ENCODE data around the gene WNT4. TPM values are rescaled to one million over a fixed set of nuclear protein-coding genes. Genes with fewer than 3 reads are reported as not detected.

Gene WNT4
- total RNA-seq, 1 experiment from 2014 or later, result 1.5 TPM

DNA sequence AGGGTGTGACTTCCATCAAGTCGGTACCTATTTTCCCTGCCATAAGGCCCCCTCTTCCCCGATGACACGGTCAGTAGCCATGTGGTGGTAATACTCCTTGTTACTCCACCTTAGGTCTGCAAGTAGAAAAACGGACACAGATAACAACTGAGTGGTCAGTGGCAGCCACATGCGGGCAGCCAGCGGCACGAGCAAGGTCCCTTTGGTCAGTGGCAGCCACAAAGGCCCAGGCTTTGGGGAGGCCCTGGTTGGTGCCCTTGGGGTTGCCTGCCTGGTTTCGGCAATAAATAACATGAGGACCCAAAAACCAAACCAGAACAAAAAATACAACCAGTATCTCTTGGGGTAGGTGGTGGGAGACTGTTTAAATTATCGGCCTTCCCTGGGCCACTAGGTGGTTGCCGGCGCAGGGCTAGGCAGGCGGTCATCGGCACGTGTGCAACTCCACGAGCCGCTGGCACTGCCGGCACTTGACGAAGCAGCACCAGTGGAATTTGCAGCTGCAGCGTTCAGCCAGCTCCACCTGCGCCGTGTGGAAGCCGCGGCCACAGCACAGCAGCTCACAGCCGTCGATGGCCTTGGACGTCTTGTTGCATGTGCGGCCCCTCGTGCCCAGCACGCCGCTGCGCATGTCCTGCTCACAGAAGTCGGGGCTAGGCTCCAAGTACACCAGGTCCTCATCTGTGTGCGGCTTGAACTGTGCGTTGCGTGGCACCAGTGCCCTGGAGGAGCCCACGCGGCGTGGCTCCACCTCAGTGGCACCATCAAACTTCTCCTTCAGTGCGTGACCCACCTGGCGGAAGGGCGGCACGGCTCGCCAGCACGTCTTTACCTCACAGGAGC lies 23.1 kb downstream of the WNT4 start:
- DNase-seq (ENCODE audit: low read depth, low spot score), result no peak
- Histone ChIP-seq H4K20me1 (ENCODE audit: insufficient read depth) (no peaks in the 10 kb centered on the region), H3K4me3 (replicated peaks in 1 of 2; ENCODE audit: low read depth in 1 of 2, low read length in 2 of 2) (no peak overlapping the region), H3K36me3 (ENCODE audit: control insufficient read depth in 1 of 2, insufficient read depth in 2 of 2, low read length in 2 of 2) (no peaks in the 10 kb centered on the region; a peak in 1 of 4 replicates), H3K27ac (ENCODE audit: low read depth, low read length) (no peak overlapping the region), H3K4me1 (ENCODE audit: control insufficient read depth in 1 of 2, insufficient read depth in 2 of 2, low read length in 2 of 2) (no peaks in the 10 kb centered on the region), H2AFZ (ENCODE audit: low read depth, low read length, poor library complexity, severe bottlenecking) (no peak overlapping the region), H3K4me2 (ENCODE audit: low read length) (no peak overlapping the region), H3K9me2 (ENCODE audit: insufficient read depth) (no peaks in the 10 kb centered on the region), H3K9me3 (ENCODE audit: control insufficient read depth in 1 of 2, insufficient read depth in 1 of 2, low read depth in 1 of 2, low read length in 2 of 2) (no peaks in the 10 kb centered on the region), H3K27me3 (ENCODE audit: insufficient read depth, low read length) (no peaks in the 10 kb centered on the region), H3K9ac (ENCODE audit: low read length) (no peak overlapping the region), H3K79me2 (ENCODE audit: insufficient read depth, low read length) (no peaks in the 10 kb centered on the region)
- ChIA-PET RAD21 (ENCODE audit: low non-redundant PET in 1 of 2, low total read pairs in 2 of 2, uncharacterized antibody in 2 of 2, unreplicated experiment in 2 of 2) (interaction anchor here in 1 of 2 experiments (0.9 kb wide), 1 partner anchor 256 kb away, joined by 3 read pairs; no protein-coding TSS in a partner anchor), POLR2A (no interaction called here), CTCF (no interaction called here)
- no peak for ATAC-seq
- intact Hi-C loops (cut with micrococcal nuclease), result no loop called here
- TF ChIP-seq CTCF (IDR thresholded peaks at IDR 0.05 in 2 of 3, conservative IDR thresholded peaks at IDR 0.05 in 1 of 3; ENCODE audit: borderline replicate concordance in 1 of 3, insufficient read depth in 1 of 3, low read depth in 2 of 3, low read length in 2 of 3), result no peak
- no peak for TF ChIP-seq ZBTB33 (IDR thresholded peaks at IDR 0.05; ENCODE audit: extremely low read depth, insufficient replicate concordance, low read length)
- no peak for TF ChIP-seq SP1 (IDR thresholded peaks at IDR 0.05; ENCODE audit: low read depth)
- TF ChIP-seq YY1 (IDR thresholded peaks at IDR 0.05; ENCODE audit: extremely low read depth, insufficient replicate concordance, low read depth, low read length), result no peak
- TF ChIP-seq ZFX (IDR thresholded peaks at IDR 0.05), result no peak
- TF ChIP-seq CBX3 (IDR thresholded peaks at IDR 0.05; ENCODE audit: low read depth), result no peak
- TF ChIP-seq ATF3 (IDR thresholded peaks at IDR 0.05), result no peak
- no peak for TF ChIP-seq ZNF274 (IDR thresholded peaks at IDR 0.05; ENCODE audit: low read depth, low read length)
- TF ChIP-seq REST (IDR thresholded peaks at IDR 0.05; ENCODE audit: low read depth), result no peak
- no peak for TF ChIP-seq RAD21 (IDR thresholded peaks at IDR 0.05; ENCODE audit: low read depth)
- no peak for TF ChIP-seq SRF (IDR thresholded peaks at IDR 0.05; ENCODE audit: low read depth)
- no peak for TF ChIP-seq EZH2 (IDR thresholded peaks at IDR 0.05)
- no TSS peak for BruUV-seq (replicated peaks)

Measured in HCT116 (cell line).